LNCAP (cell line): ENCODE results near the gene ABCC4.
A peak's percentile ranks its signal among the peaks of the same experiment; 100 is the strongest.

ENCODE experiments used
- CTCF ChIP-seq: fragments of 450-650 bp; IDR thresholded peaks from 2 replicates; pipeline ENCODE4 v1.5.1; 2017; ENCODE audit warnings: mild to moderate bottlenecking

Gene ABCC4

GRCh38 chr13:95317039-95317989, 16.1 kb upstream of the ABCC4 start:
- TF ChIP-seq CTCF = no peak

- TF ChIP-seq CTCF = no peak
Measured at GRCh38 chr13:95315752-95316151, 14.5 kb upstream of the ABCC4 start.

GRCh38 chr13:95307507-95307906, 6.3 kb upstream of the ABCC4 start:
- no peak for TF ChIP-seq CTCF

- no peak for TF ChIP-seq CTCF
Measured at GRCh38 chr13:95304453-95304852, 3.2 kb upstream of the ABCC4 start.

- no peak for TF ChIP-seq CTCF
Measured at GRCh38 chr13:95301968-95302393, 730 bp upstream of the ABCC4 start.

GRCh38 chr13:95300625-95301182, 547 bp downstream of the ABCC4 start:
- peak; percentile 30; the same call in 1 of the 2 replicates for TF ChIP-seq CTCF

- no peak for TF ChIP-seq CTCF
Measured at GRCh38 chr13:95298971-95299621, 2.2 kb downstream of the ABCC4 start.
